HG02970 (cell line): ENCODE data around the gene LRRC27.

Experiments used
- ATAC-seq: cut with Tn5 transposase; IDR thresholded peaks from one replicate; pipeline ENCODE4 v1.9.1; 2021; ENCODE audit warnings: mild to moderate bottlenecking, moderate library complexity, moderate number of reproducible peaks; ENCODE audit not compliant: unreplicated experiment, low FRiP score

Gene LRRC27

GRCh38 chr10:132409667-132410028 is 77.7 kb downstream of the LRRC27 start:
- no peak for ATAC-seq

GRCh38 chr10:132410056-132410778 is 78.2 kb downstream of the LRRC27 start:
- ATAC-seq = no peak

- ATAC-seq = no peak
Measured at GRCh38 chr10:132410779-132411532, 79.0 kb downstream of the LRRC27 start.

DNA sequence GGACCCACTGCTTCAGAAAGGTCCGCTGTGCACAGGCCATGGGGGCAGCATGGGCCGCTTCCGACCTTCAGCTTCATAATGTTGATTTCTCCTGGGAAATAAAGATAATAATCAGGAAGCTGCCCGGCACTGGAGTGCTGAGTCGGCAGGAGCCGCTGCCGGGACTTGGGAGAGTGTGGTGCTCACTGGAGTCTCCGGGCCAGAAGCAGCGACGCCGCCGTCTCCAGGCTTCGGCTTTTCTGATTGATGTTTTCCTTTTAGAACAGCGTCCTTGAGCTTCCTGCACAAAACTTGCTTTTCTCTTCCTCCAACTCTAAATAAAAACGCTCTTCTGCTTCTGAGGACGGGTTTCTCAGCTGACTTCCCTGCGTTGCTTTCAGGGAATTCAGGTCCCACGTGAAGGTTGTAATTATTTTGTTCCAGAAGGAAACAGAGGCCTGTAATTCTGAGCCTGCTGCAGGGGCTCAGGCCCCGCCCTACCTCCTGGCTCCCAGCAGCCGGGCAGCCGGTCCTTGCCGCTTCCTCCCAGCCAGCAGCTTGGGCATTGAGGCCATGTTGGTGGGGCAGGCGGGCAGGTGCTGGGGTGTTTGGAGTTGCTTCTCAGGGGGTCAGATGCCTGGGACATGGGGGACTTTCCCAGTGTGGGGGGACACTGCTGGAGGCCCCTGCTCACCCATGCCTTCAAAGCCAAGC is 79.7 kb downstream of the LRRC27 start:
- no peak for ATAC-seq

- ATAC-seq = no peak
Measured at GRCh38 chr10:132412316-132413192, 80.6 kb downstream of the LRRC27 start.

- ATAC-seq = no peak
Measured at GRCh38 chr10:132413226-132414205, 81.5 kb downstream of the LRRC27 start.

DNA sequence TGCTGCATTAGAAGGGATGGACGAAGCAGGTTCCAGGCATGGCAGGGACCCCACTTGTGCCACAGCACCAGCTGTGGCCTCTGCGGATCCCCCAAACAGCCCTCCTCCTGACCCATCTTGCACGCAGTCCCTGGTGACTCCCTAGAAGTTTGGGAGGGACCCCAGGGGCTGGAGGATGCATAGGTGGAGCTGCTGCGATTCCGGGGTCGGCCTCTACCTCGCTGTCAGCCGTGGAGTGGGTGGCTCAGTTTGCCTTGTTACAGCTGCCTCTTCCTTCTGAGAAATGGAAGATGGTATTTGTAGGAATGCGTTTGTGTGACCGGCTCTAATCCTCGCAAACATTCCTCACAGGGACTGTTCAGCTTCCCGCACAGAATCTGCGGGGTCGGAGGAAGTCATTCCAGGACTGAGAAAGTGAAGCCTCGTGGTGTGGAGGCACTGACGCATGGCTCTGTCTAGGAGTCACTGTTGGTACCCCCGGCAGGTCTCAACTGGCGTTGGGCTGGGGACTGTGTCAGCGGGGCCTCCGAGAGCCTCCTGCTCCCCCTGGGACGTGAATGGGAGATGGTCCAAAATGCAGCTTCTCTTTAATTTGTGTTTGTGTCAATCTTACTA is 82.5 kb downstream of the LRRC27 start:
- no peak for ATAC-seq

GRCh38 chr10:132415255-132415654 is 83.3 kb downstream of the LRRC27 start:
- ATAC-seq = no peak

- ATAC-seq = no peak
Measured at GRCh38 chr10:132415956-132416355, 84.0 kb downstream of the LRRC27 start.

- no peak for ATAC-seq
Measured at GRCh38 chr10:132416566-132417256, 84.7 kb downstream of the LRRC27 start.

DNA sequence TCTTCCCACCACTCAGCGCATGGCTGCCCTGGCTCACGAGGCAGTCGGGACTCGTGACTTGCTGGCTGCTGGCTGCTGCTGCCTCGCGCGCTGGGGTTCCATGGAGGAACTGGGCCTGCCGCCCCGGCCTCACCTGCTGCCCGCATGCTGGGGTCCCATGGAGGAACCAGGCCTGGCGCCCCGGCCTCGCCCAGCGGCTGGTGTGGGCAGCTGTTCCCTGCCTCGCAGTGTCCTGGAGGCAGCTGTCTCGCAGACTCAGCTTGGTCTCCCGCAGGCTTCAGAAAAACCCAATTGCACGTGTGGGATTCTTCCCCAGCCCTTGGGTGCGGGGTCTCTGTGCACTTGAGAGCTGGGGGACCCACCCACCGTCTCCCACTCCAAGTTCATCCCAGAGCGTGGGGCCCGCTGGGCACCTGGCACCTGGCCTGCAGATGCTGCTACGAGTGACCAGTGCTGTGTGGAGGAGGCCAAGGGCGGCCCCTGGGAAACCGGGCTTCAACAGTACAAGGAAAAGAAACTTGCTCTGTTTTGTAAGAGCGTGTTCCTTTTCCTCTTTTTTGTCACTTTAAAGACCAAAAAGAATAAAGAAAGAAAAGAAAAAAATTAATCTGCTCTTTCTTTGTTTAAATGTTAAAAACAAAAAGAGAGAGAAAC is 85.4 kb downstream of the LRRC27 start:
- no peak for ATAC-seq

DNA sequence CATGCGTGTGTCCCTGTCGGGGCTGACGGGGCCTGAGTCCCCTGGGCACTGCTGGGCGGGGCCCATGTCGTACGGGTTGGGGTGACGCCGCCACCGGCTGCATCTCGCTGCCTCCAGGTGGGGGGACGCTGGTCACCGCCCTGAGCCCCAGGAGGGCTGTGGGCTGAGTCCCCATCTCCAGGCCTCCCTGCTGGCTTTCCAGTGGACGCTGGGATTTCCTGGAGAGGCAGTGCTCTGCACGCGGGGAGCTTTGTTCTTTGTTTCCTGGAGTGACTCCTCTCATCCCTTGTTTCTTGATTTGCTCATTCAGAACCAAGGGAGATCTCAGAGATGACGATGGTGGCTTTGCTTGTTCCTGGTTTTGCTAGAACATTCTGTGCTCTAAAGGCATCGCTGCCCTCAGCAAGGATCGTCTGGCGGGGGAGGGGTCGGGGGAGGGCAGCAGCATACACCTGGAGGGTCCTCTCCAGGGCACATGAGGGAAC is 86.0 kb downstream of the LRRC27 start:
- no peak for ATAC-seq

DNA sequence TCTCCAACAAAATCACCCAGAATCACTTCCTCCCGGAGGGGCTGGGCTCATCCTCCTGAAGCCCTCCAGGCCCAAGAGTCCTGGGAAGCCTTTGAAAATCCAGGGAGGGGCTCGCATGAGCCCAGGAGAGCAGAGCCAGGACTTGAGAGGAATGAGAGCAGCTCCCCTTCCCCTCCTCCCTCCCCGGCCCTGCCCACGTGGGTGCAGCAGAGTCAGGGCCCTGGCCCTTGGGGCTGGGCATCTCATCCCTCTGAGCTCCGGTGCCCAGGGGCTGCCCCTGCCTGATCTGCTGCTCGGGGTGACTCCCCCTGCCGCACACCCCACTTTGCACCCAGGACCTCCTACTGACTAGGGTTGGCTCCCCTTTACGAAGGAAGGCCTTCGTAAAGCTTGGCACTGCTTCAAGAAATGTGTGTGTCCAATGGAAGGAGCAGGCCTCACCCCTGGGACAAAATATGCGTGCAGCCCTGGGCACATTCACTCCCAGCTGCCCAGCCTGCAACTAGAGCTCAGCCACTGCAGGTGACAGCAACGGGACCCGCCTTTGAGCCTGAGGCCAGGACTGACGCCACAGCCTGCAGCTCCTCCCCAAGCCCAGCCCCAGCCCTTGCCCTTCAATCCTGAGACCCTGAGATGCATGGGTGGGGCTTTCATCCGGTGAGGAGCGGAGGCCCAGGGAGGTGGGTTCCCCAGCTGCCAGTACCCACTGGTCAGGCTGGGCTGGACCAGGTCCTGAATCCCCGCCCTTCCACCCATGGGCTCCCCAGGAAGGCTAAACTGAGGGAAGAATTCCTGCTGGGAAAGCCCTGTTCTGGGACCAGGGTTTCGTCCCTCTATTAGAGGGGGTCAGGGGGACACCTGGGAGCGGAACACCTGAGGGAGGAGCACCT is 86.8 kb downstream of the LRRC27 start:
- no peak for ATAC-seq

DNA sequence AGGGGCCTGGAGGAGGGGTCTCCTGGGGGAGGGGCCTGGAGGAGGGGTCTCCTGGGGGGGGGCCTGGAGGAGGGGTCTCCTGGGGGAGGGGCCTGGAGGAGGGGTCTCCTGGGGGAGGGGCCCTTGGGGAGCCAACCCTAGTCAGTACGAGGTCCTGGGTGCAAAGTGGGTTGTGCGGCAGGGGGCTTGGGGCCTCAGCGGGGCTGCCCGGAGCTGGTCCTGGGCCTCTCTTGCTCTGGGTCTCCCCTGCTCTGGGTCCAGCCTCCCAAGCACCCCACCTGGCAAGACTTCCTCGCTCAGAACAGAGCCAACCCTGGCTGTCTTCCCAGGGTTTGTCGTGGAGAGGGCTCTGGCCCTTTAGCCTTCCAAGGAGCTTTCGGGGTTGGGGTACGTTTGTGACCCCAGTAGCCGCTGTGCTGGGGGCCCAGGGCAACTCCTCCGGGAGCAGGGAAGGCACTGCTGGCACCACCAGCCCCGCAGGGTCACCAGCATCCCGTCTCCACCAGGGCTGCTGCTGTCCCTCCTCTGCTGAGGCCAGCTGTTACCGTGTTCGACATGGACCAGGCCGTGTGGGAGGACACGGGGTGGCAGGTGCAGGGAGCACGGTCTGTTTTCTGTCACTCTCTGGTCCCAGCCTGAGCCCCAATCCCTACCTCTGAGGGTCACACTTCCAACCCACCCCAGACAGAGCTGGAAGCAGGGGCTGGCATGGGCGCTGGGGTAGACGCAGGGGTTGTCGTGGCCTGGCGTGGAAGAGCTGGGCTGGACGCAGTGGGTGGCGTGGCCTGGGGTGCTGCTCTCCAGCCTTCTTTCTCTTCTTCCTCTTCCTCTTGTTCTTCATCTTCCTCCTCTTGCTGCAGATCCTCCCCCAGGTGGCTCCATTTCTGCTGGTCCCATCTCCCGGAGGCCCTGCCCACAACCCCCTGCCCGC is 87.8 kb downstream of the LRRC27 start:
- ATAC-seq = no peak

GRCh38 chr10:132420469-132420980 is 88.5 kb downstream of the LRRC27 start:
- no peak for ATAC-seq
